GM23338 (cell line): ENCODE results near the gene ZNF605. TPM values are rescaled to one million over a fixed set of nuclear protein-coding genes. Genes with fewer than 3 reads are reported as not detected.

Source experiments
- ATAC-seq: fragments of 200-7000 bp; cut with Tn5 transposase; 3 replicates; pipeline ENCODE4 v1.9.1; 2020
- DNase-seq: peaks from one replicate; pipeline ENCODE4 v3.0.0-alpha.2; 2015; ENCODE audit warnings: low spot score
- H2AFZ ChIP-seq: fragments of 200-600 bp; sonication (generic); 2 replicates; pipeline ENCODE4 v1.8.0; 2016; ENCODE audit warnings: antibody characterized with exemption, mild to moderate bottlenecking, moderate library complexity
- H3F3A ChIP-seq: fragments of 200-600 bp; sonication (generic); replicated peaks from 2 replicates; pipeline ENCODE4 v1.8.0; 2017; ENCODE audit warnings: antibody characterized with exemption, mixed run types, low read depth
- H3K27ac ChIP-seq: fragments of 200-600 bp; sonication (generic); 2 replicates; pipeline ENCODE4 v1.6.1; 2016; ENCODE audit warnings: low read depth
- H3K27me3 ChIP-seq: fragments of 200-600 bp; sonication (generic); 2 replicates; pipeline ENCODE4 v1.8.0; 2016; ENCODE audit warnings: mild to moderate bottlenecking, mixed run types, moderate library complexity; ENCODE audit not compliant: insufficient read depth
- H3K36me3 ChIP-seq: fragments of 200-600 bp; sonication (generic); 2 replicates; pipeline ENCODE4 v1.8.0; 2016; ENCODE audit warnings: mild to moderate bottlenecking; ENCODE audit not compliant: insufficient read depth
- H3K4me1 ChIP-seq: fragments of 200-600 bp; sonication (generic); 2 replicates; pipeline ENCODE4 v1.8.0; 2016; ENCODE audit warnings: mild to moderate bottlenecking, moderate library complexity; ENCODE audit not compliant: insufficient read depth
- H3K4me2 ChIP-seq: fragments of 200-600 bp; sonication (generic); 2 replicates; pipeline ENCODE4 v1.7.1; 2017; ENCODE audit warnings: mixed run types
- H3K4me3 ChIP-seq: fragments of 200-600 bp; sonication (generic); 2 replicates; pipeline ENCODE4 v1.6.1; 2016; ENCODE audit warnings: mixed run types
- H3K79me2 ChIP-seq: fragments of 200-600 bp; sonication (generic); replicated peaks from 2 replicates; pipeline ENCODE4 v1.8.0; 2017; ENCODE audit warnings: mild to moderate bottlenecking; ENCODE audit not compliant: insufficient read depth
- H3K9me2 ChIP-seq: fragments of 200-600 bp; sonication (generic); 2 replicates; pipeline ENCODE4 v1.8.0; 2017; ENCODE audit not compliant: insufficient read depth
- H4K20me1 ChIP-seq: fragments of 200-600 bp; sonication (generic); replicated peaks from 2 replicates; pipeline ENCODE4 v1.8.0; 2017; ENCODE audit warnings: mild to moderate bottlenecking; ENCODE audit not compliant: insufficient read depth
- H3K27ac Mint-ChIP-seq: 2 replicates; pipeline ENCODE4 v1.8.0; 2020; ENCODE audit warnings: inconsistent platforms, mild to moderate bottlenecking, moderate library complexity, mixed read lengths
- H3K27me3 Mint-ChIP-seq: 3 replicates; pipeline ENCODE4 v1.8.0; 2022; ENCODE audit warnings: low read depth, mild to moderate bottlenecking, moderate library complexity, mixed read lengths, inconsistent platforms; ENCODE audit not compliant: insufficient read depth, poor library complexity
- H3K36me3 Mint-ChIP-seq: 3 replicates; pipeline ENCODE4 v1.8.0; 2021; ENCODE audit warnings: low read depth, mild to moderate bottlenecking, inconsistent platforms, moderate library complexity, mixed read lengths
- H3K4me1 Mint-ChIP-seq: 3 replicates; pipeline ENCODE4 v1.8.0; 2020; ENCODE audit warnings: mild to moderate bottlenecking, inconsistent platforms, mixed read lengths
- H3K4me3 Mint-ChIP-seq: 3 replicates; pipeline ENCODE4 v1.8.0; 2021; ENCODE audit warnings: moderate library complexity, mild to moderate bottlenecking, inconsistent platforms, mixed read lengths
- H3K9me3 Mint-ChIP-seq: 3 replicates; pipeline ENCODE4 v1.8.0; 2020; ENCODE audit warnings: moderate library complexity, mild to moderate bottlenecking, inconsistent platforms, mixed read lengths
- ETS1 ChIP-seq: IDR thresholded peaks from 2 replicates; pipeline ENCODE4 v1.6.1; 2016; ENCODE audit warnings: antibody characterized with exemption
- EZH2 ChIP-seq: fragments of 200-600 bp; sonication (generic); IDR thresholded peaks from one replicate; pipeline ENCODE4 v1.8.0; 2017; ENCODE audit warnings: antibody characterized with exemption, mild to moderate bottlenecking, low read depth; ENCODE audit not compliant: unreplicated experiment
- EZH2phosphoT487 ChIP-seq: fragments of 200-600 bp; sonication (generic); IDR thresholded peaks from one replicate; pipeline ENCODE4 v1.8.1; 2018; ENCODE audit warnings: antibody characterized with exemption; ENCODE audit not compliant: unreplicated experiment
- JUNB ChIP-seq: IDR thresholded peaks from one replicate; pipeline ENCODE4 v1.6.1; 2016; ENCODE audit warnings: antibody characterized with exemption; ENCODE audit not compliant: unreplicated experiment
- NANOG ChIP-seq: IDR thresholded peaks from 2 replicates; pipeline ENCODE4 v1.6.1; 2016; ENCODE audit warnings: antibody characterized with exemption, borderline replicate concordance
- POLR2AphosphoS5 ChIP-seq: IDR thresholded peaks from 2 replicates; pipeline ENCODE4 v1.6.1; 2016; ENCODE audit warnings: antibody characterized with exemption, low read depth
- REST ChIP-seq: IDR thresholded peaks from one replicate; pipeline ENCODE4 v1.6.1; 2018; ENCODE audit warnings: antibody characterized with exemption; ENCODE audit not compliant: unreplicated experiment
- STAT1 ChIP-seq: IDR thresholded peaks from one replicate; pipeline ENCODE4 v1.6.1; 2016; ENCODE audit warnings: antibody characterized with exemption; ENCODE audit not compliant: unreplicated experiment
- ZNF114 ChIP-seq: fragments of 250-450 bp; sonication (Bioruptor Pico); IDR thresholded peaks from 2 replicates; pipeline ENCODE4 v1.5.0; 2020; ENCODE audit warnings: mild to moderate bottlenecking, moderate library complexity
- ZNF331 ChIP-seq: fragments of 250-450 bp; sonication (Bioruptor Pico); IDR thresholded peaks from 2 replicates; pipeline ENCODE4 v1.5.0; 2020; ENCODE audit warnings: low read depth, mild to moderate bottlenecking, moderate library complexity
- ZNF462 ChIP-seq: fragments of 250-450 bp; sonication (Bioruptor Pico); IDR thresholded peaks from 2 replicates; pipeline ENCODE4 v1.5.0; 2020; ENCODE audit warnings: mild to moderate bottlenecking, moderate library complexity
- polyA plus RNA-seq: library from polyadenylated mRNA; unstranded; fragments of >200 nt; fragmentation: Nextera tagmentation; extraction: Ambion mirVana; gene quantifications from 2 replicates; pipeline ENCODE4 v1.2.1, GENCODE V29; 2016
- total RNA-seq: library from RNA; depleted of rRNA; stranded (reverse); fragments of >200 nt; shearing (Covaris generic); gene quantifications from 2 replicates; pipeline ENCODE4 v1.2.3, GENCODE V29; 2014
- TF ChIP-seq, protein P1 (sequence below), 2 experiments: fragments of 200-600 bp in 1 of 2; sonication (generic) in 1 of 2; conservative IDR thresholded peaks; 2 replicates each; pipeline versions ENCODE4 v1.5.1 to v1.6.1; 2016 to 2017; ENCODE audit warnings: antibody characterized with exemption in 2 of 2, low read depth in 2 of 2, mild to moderate bottlenecking in 2 of 2, moderate library complexity in 1 of 2

The ZNF605 gene
- total and polyA plus RNA-seq, 2 experiments from 2014 or later, result 13.5 to 17.1 TPM

- Histone ChIP-seq H2AFZ (no peak overlapping the region), H3K4me2 (no peak overlapping the region), H3F3A (0 out of 2 replicates have a peak, but pooled peaks cover 10% of the 10 kb centered on the region), H3K79me2 (no peaks in the 10 kb centered on the region), H3K9me2 (no peaks in the 10 kb centered on the region), H3K4me3 (no peak overlapping the region), H3K27ac (no peak overlapping the region), H4K20me1 (no peaks in the 10 kb centered on the region), H3K27me3 (no peaks in the 10 kb centered on the region), H3K36me3 (no peaks in the 10 kb centered on the region; the same call in none of the 2 replicates), H3K4me1 (no peaks in the 10 kb centered on the region)
- TF ChIP-seq ZNF331 (CRISPR knock-in tag), result no peak
- TF ChIP-seq POLR2AphosphoS5, result no peak
- no peak for TF ChIP-seq NANOG
- no peak for TF ChIP-seq EZH2phosphoT487
- TF ChIP-seq JUNB, result no peak
- TF ChIP-seq ZNF462 (CRISPR knock-in tag), result no peak
- TF ChIP-seq EZH2, result no peak
- no peak for TF ChIP-seq STAT1
- no peak for TF ChIP-seq ETS1
- no peak for TF ChIP-seq ZNF114 (CRISPR knock-in tag)
- TF ChIP-seq, protein P1, sequence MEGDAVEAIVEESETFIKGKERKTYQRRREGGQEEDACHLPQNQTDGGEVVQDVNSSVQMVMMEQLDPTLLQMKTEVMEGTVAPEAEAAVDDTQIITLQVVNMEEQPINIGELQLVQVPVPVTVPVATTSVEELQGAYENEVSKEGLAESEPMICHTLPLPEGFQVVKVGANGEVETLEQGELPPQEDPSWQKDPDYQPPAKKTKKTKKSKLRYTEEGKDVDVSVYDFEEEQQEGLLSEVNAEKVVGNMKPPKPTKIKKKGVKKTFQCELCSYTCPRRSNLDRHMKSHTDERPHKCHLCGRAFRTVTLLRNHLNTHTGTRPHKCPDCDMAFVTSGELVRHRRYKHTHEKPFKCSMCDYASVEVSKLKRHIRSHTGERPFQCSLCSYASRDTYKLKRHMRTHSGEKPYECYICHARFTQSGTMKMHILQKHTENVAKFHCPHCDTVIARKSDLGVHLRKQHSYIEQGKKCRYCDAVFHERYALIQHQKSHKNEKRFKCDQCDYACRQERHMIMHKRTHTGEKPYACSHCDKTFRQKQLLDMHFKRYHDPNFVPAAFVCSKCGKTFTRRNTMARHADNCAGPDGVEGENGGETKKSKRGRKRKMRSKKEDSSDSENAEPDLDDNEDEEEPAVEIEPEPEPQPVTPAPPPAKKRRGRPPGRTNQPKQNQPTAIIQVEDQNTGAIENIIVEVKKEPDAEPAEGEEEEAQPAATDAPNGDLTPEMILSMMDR (conservative IDR thresholded peaks at IDR 0.05; ENCODE audit: low read depth in 2 of 2), result no peak
- no peak for TF ChIP-seq REST
- DNase-seq, result no peak
- Mint-ChIP-seq H3K27me3 (peaks cover 7% of the 10 kb centered on the region), H3K4me1 (no peaks in the 10 kb centered on the region), H3K9me3 (peaks cover 92% of the 10 kb centered on the region), H3K27ac (no peak overlapping the region), H3K36me3 (peaks cover 60% of the 10 kb centered on the region), H3K4me3 (no peak overlapping the region)
- no peak for ATAC-seq
Observed at GRCh38 chr12:132918680-132919079, 37.4 kb downstream of the ZNF605 start.
